ENCODE results near the gene KRTCAP2.
"Not testable (repeated sequence)": the region's sequence is repeated elsewhere in the genome, so short reads cannot be mapped to it uniquely, and the experiment has no call there.

DNA sequence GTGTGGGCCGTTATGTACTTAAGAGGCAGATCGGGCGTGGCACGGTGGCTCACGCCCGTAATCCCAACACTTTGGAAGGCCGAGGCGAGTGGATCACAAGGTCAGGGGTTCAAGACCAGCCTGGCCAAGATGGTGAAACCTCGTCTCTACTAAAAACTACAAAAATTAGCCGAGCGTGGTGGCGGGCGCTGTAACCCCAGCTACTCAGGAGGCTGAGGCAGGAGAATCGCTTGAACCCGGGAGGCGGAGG, 20.8 kb upstream of the KRTCAP2 start:
- TF ChIP-seq, protein P1, sequence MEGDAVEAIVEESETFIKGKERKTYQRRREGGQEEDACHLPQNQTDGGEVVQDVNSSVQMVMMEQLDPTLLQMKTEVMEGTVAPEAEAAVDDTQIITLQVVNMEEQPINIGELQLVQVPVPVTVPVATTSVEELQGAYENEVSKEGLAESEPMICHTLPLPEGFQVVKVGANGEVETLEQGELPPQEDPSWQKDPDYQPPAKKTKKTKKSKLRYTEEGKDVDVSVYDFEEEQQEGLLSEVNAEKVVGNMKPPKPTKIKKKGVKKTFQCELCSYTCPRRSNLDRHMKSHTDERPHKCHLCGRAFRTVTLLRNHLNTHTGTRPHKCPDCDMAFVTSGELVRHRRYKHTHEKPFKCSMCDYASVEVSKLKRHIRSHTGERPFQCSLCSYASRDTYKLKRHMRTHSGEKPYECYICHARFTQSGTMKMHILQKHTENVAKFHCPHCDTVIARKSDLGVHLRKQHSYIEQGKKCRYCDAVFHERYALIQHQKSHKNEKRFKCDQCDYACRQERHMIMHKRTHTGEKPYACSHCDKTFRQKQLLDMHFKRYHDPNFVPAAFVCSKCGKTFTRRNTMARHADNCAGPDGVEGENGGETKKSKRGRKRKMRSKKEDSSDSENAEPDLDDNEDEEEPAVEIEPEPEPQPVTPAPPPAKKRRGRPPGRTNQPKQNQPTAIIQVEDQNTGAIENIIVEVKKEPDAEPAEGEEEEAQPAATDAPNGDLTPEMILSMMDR (IDR thresholded peaks at IDR 0.05): not testable (repeated sequence)
- not testable (repeated sequence) for TF ChIP-seq POLR2A (IDR thresholded peaks at IDR 0.05)

All from lower leg skin (tissue), 3 donors.